Measurements from ENCODE around the gene ROR1.

DNA sequence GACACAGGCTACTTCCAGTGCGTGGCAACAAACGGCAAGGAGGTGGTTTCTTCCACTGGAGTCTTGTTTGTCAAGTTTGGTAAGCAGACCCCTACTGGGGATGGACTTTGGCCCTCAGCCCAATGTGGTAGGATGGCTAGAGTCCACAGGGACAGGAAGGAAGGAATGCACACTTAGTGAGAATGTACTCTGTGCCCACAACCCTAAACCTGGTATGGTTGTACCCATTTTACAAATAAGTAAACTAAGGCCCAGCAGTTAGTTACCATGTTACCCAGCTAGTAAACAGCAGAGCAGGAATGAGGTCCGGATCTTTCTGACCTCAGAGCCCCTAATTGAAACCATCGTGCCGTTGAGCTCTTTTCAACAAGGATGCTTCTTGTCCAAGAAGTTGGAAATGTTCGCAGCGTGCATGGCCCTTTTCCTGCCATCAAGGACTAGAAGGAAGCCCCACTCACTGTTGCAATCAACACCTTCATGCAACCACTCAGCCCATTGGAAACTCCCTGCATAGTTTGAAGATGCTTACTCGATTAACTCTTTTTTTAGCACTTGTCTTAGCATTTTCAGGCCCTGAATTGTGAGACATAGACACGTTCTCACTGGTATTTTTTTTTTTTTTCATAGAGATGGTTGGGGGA, 276.2 kb downstream of the ROR1 start:
- TF ChIP-seq, protein P1, sequence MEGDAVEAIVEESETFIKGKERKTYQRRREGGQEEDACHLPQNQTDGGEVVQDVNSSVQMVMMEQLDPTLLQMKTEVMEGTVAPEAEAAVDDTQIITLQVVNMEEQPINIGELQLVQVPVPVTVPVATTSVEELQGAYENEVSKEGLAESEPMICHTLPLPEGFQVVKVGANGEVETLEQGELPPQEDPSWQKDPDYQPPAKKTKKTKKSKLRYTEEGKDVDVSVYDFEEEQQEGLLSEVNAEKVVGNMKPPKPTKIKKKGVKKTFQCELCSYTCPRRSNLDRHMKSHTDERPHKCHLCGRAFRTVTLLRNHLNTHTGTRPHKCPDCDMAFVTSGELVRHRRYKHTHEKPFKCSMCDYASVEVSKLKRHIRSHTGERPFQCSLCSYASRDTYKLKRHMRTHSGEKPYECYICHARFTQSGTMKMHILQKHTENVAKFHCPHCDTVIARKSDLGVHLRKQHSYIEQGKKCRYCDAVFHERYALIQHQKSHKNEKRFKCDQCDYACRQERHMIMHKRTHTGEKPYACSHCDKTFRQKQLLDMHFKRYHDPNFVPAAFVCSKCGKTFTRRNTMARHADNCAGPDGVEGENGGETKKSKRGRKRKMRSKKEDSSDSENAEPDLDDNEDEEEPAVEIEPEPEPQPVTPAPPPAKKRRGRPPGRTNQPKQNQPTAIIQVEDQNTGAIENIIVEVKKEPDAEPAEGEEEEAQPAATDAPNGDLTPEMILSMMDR (conservative IDR thresholded peaks at IDR 0.05): no peak
- TF ChIP-seq EZH2 (IDR thresholded peaks at IDR 0.05; ENCODE audit: low read depth): no peak
